ENCODE data around the gene ATP4A.

The ATP4A gene

DNA sequence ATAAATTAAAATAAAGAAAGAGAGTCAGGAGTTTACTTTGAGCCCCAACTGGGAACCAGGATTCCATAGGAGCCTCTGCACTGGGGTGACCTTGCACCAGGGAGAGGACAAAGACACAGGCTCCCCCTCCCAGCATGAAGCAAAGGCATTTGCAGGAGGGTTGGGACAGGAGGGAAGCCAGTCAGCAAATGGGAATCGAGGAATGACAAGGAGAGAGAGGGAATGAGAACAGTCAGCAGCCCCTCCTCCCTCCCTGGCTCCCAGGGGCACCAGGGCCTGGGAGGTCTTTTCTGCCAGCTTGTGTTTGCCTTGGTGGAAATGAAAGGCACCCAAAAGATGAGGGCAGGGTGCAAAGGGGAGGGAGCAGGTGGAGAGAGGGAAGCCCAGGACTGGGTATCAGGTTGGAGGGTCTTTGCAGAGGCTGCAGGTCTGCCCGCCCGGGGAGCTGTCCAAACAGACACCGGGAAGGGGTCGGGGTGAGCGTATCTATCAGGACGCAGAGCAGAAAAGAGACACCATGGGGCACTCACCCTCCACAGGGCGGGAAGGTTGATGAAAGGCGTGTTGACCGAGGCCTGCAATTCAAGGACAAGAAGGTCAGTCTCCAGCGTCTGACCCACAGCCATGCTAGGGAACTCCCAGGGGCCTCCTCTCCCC, 39.1 kb downstream of the ATP4A start:
- no peak for DNase-seq (ENCODE audit: low read depth in 2 of 2)

DNA sequence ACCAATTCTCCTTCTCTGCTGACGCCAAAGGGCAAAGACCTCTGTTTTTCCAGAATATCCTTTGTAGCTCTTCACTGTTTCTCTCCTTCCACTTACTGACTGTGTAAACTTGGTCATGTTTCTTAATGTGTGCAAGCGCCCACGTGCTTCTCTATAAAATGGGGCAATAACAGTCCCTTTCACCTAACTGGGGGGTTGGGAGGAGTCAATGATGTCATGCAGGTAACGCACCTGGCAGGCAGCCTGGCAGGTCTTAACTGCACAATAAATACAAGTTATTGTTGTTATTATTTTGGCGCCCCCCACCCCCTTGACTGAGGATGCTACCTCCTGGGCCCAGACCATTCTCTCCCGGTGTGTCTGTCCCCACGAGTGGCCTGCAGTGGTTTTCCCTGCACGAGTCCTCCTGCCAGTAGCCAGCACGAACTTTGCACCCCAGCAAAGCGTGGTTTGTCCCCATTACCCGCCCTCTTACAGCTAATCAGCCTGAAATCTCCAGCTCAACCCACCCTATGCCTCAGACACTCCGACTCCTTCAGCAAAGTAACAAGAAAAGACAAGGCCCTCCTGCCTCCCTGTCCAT, 40.6 kb downstream of the ATP4A start:
- DNase-seq (ENCODE audit: low read depth in 2 of 2): no peak

DNA sequence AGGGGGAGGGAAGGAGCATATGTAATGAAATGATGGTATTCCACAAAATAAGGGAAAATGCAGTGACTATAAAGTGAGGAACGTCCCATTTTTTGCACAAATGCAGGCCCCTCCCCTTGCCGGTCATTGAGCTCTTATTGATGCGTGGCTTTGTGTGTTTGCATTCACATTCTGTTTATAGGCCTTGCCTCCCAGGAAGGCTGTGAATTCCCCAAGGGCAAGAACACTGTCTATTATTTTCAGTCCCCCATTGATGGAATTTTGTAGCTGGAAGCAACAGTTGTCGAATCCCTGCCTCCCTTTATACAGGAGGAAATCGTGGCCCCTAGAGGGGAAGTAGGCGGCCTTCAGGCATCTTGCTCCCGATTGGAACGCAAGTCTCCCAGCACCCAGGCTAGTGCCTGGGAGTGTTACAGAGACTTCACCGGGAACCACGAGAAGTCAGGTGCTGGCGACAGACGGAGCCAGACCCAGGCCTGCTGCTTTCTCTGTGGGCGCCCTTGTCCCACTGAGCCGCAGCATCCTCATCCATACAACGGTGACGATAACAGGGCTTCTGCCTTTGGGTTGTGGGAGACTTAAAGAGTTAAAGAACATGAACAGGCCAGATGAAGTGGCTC, 42.2 kb downstream of the ATP4A start:
- no peak for DNase-seq (ENCODE audit: low read depth in 2 of 2)

DNA sequence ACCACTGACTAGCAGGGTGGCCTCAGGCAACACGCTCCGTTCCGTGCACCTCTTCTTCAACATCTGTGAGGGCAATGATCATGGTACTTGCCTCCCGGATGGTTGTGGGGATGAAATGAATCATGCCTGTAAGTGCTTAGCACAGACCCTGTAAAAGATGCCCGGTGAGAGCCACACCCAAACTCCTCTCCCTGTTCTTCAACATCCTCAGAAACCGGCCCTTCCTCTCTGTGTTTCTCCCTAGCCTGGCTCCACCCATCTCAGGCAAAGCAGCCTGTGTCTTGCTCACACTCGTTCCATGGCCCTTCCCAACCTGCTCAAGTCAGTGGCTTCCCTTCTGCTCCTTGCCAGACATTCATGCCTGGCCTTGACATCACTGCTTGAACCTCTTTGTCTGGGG, 44.2 kb downstream of the ATP4A start:
- no peak for DNase-seq (ENCODE audit: low read depth in 2 of 2)

DNA sequence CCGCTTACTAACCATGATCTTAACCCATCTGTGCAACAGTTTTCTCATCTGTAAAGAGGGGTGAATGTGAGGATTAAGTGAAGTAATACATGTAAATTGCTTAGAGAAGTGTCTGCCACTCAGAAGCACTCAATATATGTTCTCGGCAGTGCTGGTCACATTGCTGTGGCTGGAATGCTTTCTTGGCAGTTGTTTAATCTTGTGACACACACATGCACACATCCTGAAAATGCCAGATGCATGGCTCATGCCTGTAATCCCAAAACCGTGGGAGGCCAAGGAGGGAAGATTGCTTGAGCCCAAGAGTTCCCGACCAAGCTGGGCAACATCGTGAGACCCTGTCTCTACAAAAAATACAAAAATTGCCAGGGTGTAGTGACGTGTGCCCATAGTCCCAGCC, 45.1 kb downstream of the ATP4A start:
- DNase-seq (ENCODE audit: low read depth in 2 of 2): peak; percentile 92 to 93

DNA sequence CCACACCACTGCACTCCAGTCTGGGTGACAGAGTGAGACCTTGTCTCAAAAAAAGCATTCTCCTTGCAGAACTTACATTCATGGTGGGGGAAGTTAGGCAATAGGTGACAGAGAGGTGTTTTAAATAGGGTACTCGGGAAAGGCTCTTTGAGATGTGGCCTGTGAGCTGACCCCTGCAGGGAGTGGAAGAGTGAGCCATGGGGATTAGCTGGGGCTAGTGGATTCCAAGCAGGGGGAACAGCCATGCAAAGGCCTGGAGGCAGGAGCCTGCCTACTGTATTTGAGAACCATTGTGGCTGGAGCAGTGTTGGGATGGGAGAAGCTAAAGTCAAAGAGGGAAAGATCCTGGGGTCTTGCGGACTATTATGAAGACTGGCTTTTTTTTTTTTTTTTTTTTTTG, 46.1 kb downstream of the ATP4A start:
- DNase-seq (ENCODE audit: low read depth in 2 of 2): no peak

DNA sequence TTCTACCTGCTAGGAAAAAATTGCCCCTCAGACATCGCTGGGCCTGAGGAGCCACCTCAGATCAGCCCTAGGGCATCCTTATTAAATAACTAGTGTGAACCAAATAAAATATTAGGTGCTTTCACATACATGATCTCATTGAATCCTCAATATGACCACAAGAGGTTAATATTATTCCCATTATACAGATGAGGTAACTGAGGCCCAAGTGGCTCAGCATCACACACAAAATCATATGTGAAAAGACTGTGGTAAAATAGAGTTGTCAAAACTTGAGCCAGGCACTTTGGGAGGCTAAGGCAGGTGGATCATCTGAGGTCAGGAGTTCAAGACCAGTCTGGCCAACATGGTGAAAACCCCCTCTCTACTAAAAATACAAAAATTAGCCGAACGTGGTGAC, 47.1 kb downstream of the ATP4A start:
- no peak for DNase-seq (ENCODE audit: low read depth in 2 of 2)

DNA sequence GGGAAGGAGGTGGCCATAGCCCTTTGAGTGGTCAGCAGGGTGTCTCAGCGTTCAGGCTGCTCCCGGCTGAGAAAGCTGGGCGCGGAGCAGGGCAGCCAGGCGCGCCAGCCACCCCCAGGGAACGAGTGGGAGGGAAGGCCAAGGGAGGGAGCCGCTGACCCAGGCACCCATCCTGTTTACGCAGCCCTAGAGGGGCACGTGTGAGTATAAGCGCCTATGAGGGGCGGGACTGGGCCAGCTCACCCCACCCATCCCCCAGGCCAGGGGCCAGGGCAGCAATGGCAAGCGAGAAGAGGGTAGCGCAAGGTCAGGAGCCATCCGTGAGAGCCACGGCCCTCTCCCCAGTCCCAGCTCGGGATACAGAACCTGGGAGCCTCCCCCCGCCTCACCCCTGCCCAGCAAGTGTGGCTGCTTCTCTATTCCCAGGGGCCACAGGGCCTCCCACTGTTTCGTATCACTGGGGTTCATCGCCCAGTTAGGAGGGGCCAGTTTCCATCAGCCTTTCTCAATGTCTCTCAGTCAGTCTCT, 49.1 kb downstream of the ATP4A start:
- DNase-seq (ENCODE audit: low read depth in 2 of 2): no peak

DNA sequence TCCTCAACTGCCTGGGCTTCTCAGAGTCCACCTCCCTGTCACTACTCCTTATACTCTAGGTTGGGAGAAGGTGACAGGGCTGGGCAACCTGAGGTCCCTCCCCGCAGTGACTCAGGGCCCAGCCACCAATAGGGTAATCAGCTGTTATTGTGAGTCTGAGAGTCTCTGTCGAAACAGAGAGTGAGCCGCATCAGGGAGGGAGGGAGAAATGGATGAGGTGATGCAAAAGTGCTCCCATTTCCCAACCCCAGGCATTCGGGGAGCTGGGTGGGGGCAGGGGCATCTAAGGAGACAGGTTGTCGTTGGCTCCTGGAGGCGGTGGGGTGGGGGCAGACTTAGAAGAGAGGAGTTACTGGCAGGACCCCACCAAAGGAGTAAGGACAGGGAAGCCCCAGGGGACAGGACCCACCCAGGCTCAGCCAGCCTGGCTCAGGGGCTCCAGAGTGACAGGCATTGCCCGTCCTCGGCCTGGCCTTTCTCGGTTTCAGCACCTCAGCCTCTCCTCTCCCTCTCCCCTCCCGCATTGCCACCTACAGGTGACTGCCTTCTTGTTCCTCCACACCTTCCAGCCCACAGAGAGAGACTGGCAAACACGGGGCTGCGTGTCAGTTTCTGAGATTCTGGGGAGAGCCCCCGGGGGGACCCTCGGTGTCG, 49.7 kb downstream of the ATP4A start, which contains the start of gene DMKN:
Gene DMKN (minus strand): TSS at position 22 of the 654 bp plus-strand sequence. CDS start 174 bp downstream, outside the sequence.
- peak in 1 of 2 experiments; percentile 7 for DNase-seq (ENCODE audit: low read depth in 2 of 2)

DNA sequence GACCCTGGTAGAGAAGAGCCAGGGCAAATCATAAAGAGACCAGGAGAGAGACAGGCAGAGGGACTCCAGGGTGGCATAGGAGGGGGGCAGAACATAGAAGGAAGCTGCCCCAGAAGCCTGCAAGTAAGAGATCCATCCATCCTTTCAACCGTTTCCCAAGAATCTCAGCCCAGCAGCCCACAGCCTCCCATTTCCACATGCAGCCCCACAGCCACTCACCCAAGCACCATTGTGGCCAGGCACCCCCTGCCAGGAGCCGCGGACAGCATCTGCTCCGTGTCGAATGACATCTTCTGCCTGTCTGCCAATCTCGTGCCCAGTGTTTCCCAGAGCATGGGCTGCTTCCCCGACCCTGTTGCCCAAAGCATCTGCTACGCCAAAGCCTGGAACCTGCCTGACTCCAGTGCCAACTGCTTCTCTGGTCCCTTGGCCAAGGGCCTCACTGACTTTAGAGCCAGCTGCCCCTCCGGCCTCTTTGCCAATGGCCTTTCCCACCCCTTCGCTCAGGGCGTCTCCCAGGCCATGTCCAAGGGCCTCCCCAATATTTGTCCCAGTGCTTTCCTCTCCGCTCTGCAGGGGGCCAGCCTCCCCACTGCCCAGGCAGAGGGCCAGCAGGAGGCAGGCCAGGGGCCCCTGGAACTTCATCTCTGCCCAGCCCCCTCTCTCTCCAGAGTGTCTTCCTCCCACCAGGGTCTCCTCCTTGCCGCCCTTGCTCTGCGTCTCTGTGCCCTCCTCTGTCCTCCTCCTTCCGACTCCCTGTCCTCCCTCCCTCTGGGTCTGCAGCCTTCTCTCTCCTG, 50.4 kb downstream of the ATP4A start:
- no peak for DNase-seq (ENCODE audit: low read depth in 2 of 2)

DNA sequence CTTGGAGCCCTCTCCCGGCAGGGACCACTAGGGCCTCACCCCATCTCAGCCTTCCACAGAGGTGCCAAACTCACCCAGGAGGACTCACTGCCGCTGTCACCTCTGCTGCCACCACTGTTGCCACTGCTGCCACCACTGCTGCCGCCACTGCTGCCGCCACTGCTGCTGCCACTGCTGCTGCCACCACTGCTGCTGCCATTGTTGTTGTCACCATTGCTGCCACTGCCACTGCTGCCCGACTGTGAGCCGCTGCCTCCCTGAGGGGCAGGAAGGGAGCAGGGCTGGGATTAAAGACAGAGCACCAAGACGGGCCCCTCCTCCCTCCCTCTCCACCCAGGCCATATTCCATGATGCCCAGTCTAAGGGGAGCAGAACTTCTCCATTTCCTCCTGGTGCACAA, 52.1 kb downstream of the ATP4A start:
- no peak for DNase-seq (ENCODE audit: low read depth in 2 of 2)

DNA sequence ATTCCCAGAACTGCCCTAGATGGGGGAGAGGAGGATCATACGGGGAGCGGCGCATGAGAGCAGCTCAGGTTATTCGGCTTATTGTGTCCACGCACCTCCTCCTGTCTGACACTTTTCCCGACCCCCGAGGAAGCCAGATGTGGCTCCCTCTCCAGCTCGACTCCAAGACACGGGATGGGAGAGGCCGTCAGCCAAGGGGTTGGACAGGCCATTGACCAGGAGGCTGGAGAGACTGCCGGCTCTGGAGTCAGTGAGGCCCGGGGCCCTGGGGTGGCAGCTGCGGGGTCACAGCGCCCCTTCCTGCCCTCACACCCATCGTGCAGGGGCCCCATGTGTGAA, 52.9 kb downstream of the ATP4A start:
- no peak for DNase-seq (ENCODE audit: low read depth in 2 of 2)

DNA sequence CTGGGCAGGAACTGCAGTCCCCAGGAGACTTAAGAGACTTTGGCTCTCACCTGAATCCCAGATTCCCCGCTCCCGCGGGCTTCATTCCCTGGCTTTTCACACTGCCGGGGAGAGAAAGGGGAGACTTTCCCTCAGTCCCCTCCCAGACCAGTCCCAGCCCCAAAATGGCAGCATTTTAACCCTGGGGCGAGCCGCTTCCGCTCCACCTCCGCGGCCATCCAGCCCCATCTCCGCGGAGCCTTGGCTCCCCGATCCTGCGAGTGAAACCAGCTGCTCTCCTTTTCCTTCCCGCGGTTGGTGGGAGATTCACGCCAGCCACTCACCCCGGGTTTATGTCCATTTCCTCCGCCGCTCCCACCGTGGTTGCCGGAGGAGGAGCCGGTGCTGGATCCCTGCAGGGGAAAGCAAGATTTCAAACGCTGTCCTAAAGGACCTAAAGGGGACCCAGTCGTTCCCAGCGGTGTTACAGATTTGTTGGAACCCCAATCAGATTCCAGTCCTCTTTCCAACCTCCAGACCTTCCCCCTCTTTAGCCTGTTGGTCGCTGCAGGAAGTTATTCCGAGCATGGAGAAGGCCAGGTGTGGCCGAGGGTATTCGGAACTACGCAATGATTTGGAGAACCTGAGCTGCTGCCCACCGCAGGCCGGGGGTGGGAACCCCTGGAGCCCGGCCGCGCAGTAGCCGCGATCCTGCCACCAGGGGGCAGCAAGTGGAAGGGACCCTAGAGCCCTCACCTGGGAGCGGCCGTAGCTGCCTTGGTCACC, 53.4 kb downstream of the ATP4A start:
- DNase-seq (ENCODE audit: low read depth in 2 of 2): peak in 1 of 2 experiments; percentile 9

DNA sequence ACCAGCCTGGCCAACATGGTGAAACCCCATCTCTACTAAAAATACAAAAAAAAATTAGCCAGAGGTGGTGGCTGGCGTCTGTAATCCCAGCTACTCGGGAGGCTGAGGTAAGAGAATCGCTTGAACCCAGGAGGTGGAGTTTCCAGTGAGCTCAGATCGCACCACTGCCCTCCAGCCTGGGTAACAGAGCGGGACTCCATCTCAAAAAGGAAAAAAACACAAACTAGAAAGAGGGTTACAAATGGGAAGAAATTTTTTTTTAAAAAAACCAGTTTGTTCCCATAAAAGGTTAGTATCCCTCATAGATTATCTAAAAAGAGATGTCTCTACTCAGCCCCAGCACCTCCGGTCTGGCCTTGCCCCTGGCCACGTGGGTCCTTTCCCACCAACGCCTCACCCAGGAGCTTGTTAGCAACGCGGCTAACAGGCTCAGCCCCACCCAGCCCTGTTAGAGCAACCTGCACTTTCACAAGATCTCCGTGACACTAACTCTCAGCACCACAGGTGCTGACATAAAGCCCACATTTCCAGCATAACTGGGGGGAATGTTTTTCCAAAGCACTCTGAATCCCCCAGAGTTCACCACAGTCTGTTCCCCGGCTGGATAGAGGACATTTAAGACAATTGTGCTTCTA, 54.3 kb downstream of the ATP4A start:
- no peak for DNase-seq (ENCODE audit: low read depth in 2 of 2)

DNA sequence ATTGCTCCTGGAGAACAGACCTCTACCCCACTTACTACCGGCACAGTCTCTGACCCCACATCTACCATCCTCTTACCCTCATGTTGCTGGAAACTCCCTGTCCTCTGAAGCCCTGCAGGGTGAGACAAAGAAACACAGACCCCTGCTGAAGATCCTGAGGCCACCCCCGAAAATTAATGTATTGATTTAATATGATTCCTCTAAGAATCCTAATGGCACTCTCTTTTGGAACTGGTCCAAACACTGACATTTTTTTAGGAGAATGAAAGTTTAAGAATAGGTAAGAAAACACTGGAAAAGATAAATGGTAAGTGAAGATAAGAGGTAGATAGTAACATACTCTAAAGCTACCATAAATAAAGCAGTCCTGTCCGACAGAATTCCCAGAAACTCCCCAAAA, 55.3 kb downstream of the ATP4A start:
- DNase-seq (ENCODE audit: low read depth in 2 of 2): no peak

DNA sequence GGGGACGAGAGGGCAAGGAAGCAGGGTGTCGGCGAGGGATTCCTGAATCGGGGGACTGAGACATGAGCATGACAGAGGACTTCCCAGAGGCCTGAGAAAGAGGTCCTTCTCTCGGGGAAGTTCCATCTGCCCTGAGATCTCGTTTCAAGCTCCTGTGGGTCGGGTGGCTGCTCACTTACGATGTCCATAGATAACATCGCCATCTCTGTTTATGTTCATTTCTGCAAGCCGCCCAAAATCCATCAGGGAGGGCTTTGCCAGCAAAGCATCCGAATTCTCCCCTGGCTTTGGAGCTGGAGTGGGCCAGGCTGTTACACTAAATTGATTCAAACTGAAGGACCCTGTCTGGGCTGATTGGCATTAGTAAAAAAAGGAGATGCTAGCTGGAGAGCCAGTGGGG, 55.9 kb downstream of the ATP4A start:
- no peak for DNase-seq (ENCODE audit: low read depth in 2 of 2)

DNA sequence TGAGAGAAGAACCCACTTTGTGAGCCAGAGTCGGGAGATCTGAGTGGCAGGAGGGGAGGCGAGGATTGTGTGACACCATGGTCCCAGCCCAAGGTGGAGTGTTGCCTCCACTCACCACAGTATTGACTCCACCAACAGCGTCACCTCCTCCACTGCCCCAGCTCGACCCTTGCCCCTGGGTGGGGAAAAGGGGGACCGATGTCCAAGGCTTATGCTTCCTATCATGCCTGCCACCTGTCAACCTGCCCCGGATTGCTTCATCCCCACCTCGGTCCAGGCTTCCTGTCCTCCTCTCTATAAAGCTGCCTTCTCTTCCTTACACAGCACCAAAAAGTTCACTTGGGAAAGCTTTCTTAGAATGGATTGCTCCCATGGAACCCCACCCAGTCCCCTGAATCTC, 57.4 kb downstream of the ATP4A start:
- no peak for DNase-seq (ENCODE audit: low read depth in 2 of 2)

DNA sequence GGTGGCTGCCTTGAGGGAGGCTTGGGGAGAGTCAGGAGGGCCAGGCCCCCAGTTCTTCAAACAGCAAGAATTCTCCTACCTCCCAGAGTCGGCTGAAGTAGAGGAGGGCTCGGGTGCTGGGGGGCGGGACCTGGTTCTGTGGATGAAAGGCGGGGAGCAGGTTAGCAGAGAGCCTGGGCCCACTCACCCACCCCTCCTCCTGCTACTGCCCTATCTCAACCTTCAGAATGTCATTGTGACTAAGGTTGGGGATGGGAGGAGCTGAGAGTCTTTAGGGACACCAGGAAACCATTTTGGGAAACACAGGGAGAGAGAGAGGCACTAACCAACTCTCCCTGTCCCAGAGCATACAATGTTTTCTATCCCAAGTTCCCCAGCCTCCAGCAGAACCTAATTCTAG, 60.7 kb downstream of the ATP4A start:
- no peak for DNase-seq (ENCODE audit: low read depth in 2 of 2)

DNA sequence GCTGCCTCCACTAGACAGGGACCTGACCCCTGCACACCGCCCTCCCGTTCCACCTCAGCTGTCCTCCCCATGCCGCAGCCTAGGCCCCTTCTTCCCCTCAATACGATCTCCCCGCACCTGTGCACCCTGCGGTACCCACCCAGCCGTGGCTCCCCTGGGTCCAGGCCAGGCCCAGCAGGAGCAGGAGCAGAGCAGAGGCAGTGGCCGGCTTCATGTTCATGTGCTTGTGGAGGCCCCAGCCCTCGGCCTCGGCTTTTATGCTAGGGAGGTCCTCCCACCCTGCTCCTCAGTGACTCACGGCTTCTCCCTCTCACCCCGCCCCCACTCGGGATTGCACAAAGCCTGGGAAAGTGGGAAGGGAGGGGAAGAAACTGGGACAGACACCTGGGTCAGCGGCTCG, 61.8 kb downstream of the ATP4A start:
- no peak for DNase-seq (ENCODE audit: low read depth in 2 of 2)

DNA sequence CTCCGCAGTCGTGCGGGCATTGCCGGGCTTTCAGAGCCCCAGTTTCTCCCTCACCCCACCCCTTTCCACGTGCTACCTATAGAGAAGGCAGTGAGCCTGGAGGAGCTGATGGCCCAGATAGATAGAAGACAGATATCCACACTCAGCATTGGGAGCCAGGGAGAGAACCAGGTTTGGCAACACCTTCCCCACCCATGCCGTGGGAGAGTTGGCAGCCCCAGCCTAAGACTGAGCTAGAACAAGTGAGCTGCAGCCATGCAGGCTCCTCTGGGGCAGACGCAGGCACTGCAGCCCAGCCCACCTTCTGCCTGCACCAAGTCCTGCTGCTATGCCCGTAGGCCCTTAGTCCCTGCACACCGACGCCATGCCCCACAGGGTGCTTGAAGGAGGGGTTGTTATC, 62.8 kb downstream of the ATP4A start:
- DNase-seq (ENCODE audit: low read depth in 2 of 2): no peak
